Psoas muscle (tissue), 8 donors: ENCODE data around the gene SULT1B1. TPM values are rescaled to one million over a fixed set of nuclear protein-coding genes. Genes with fewer than 3 reads are reported as not detected.

Experiments used
- ATAC-seq, 4 donors: fragments of 200-7000 bp; cut with Tn5 transposase; one replicate each; pipeline ENCODE4 v1.9.1; 2020; ENCODE audit warnings: moderate library complexity in 3 of 4, mild to moderate bottlenecking in 2 of 4
- DNase-seq, 2 donors: peaks; one replicate each; pipeline ENCODE4 v3.0.0-alpha.2; 2020
- H3K27ac ChIP-seq: fragments of 200-600 bp; one replicate; pipeline ENCODE4 v1.8.0; 2022
- H3K27me3 ChIP-seq, 3 donors: fragments of 200-600 bp in 1 of 3; one replicate each; pipeline versions ENCODE4 v1.6.1 to v1.8.0; 2013 to 2022; ENCODE audit warnings: low read length in 2 of 3, mild to moderate bottlenecking in 2 of 3, moderate library complexity in 1 of 3; ENCODE audit not compliant: insufficient read depth in 3 of 3
- H3K36me3 ChIP-seq, 2 donors: fragments of 200-600 bp in 1 of 2; one replicate each; pipeline versions ENCODE4 v1.6.1 to v1.8.0; 2013 to 2022; ENCODE audit warnings: low read depth in 1 of 2, mild to moderate bottlenecking in 1 of 2, moderate library complexity in 1 of 2; ENCODE audit not compliant: insufficient read depth in 1 of 2
- H3K4me1 ChIP-seq: fragments of 200-600 bp; one replicate; pipeline ENCODE4 v1.8.0; 2022
- H3K4me3 ChIP-seq: fragments of 200-600 bp; one replicate; pipeline ENCODE4 v1.8.0; 2022; ENCODE audit warnings: mild to moderate bottlenecking
- H3K9me3 ChIP-seq: fragments of 200-600 bp; one replicate; pipeline ENCODE4 v1.8.0; 2022
- WGBS, 3 donors: extraction: QIAGEN DNeasy Blood & Tissue Kit; methylation state at CpG; one replicate each; pipeline versions ENCODE4 v1.1.6 to v1.1.7; 2013; 5-methylcytosine and 5-hydroxymethylcytosine counted together
- intact Hi-C, 2 donors: fragments of 100-400 bp; cut with DNase I; formaldehyde crosslinking; loops; one replicate each; pipeline versions ENCODE4 v1.11.0 to v1.14.2; 2022
- polyA plus RNA-seq, 3 donors: library from polyadenylated mRNA; stranded (reverse); fragments of 200-250 nt; gene quantifications; one replicate each; pipeline ENCODE4 v1.2.3, GENCODE V29; 2013
- total RNA-seq, 4 donors: library from RNA; stranded (reverse); fragmentation: NEBNext Ultra II Directional in 2 of 4; extraction: Animal tissue kit (Norgen Biotek cat#: 25700) in 2 of 4; gene quantifications; one replicate each; pipeline versions ENCODE4 v1.2.1 to v1.2.4, GENCODE V29; 2021 to 2023
- TF ChIP-seq, protein P1 (sequence below): fragments of 200-600 bp; IDR thresholded peaks from one replicate; pipeline ENCODE4 v1.8.0; 2022; ENCODE audit warnings: antibody characterized with exemption
- donor health status: healthy with polysubstance abuse.
- donor health status: DM: no; HTN: no; CAD: no; lungs with moderate emphysema.
- donor health status: Bipolar disorder and iron deficiency.
- donor health status: healthy.
- donor health status: DM: yes; HTN: yes; CAD: no.
- donor health status: DM: no; HTN: no; CAD: no.
- donor health status: DM: no; HTN: no; CAD: no.
- donor health status: DM: yes; HTN: yes; CAD: no.

The SULT1B1 gene
- total and polyA plus RNA-seq, 7 donors = 0.03 to 0.74 (median 0.24) TPM

DNA sequence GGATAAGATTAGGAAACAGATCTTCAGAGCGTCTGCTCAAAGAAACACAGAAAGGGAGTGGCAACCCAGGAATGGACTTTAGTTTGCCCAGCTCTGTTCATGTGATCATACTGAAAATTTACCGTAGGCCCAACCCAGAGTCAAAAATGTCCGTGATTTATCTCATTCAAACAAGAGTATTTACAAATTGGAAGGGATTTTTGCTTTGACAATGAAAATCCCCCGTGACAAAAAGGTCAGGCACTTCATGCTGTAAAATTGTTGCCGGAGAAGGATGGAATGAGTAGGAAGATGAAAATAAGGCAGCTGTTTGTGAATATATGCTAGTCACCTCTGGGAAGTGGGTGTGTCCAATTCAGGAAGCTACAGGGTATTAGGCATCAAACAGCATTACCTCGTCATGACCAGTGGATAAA is 1.2 kb downstream of the SULT1B1 start:
- Histone ChIP-seq H3K36me3 (no peaks in the 10 kb centered on the region), H3K4me1 (no peaks in the 10 kb centered on the region), H3K27me3 (no peaks in the 10 kb centered on the region), H3K4me3 (no peak overlapping the region), H3K9me3 (no peaks in the 10 kb centered on the region), H3K27ac (no peak overlapping the region)
- ATAC-seq (no peak), DNase-seq (no peak)
- WGBS, 3 donors = 29 to 38% (median 30%) methylated on average over 6 of the region's 6 CpGs
- TF ChIP-seq, protein P1, sequence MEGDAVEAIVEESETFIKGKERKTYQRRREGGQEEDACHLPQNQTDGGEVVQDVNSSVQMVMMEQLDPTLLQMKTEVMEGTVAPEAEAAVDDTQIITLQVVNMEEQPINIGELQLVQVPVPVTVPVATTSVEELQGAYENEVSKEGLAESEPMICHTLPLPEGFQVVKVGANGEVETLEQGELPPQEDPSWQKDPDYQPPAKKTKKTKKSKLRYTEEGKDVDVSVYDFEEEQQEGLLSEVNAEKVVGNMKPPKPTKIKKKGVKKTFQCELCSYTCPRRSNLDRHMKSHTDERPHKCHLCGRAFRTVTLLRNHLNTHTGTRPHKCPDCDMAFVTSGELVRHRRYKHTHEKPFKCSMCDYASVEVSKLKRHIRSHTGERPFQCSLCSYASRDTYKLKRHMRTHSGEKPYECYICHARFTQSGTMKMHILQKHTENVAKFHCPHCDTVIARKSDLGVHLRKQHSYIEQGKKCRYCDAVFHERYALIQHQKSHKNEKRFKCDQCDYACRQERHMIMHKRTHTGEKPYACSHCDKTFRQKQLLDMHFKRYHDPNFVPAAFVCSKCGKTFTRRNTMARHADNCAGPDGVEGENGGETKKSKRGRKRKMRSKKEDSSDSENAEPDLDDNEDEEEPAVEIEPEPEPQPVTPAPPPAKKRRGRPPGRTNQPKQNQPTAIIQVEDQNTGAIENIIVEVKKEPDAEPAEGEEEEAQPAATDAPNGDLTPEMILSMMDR = no peak
- intact Hi-C loops = no loop called here

DNA sequence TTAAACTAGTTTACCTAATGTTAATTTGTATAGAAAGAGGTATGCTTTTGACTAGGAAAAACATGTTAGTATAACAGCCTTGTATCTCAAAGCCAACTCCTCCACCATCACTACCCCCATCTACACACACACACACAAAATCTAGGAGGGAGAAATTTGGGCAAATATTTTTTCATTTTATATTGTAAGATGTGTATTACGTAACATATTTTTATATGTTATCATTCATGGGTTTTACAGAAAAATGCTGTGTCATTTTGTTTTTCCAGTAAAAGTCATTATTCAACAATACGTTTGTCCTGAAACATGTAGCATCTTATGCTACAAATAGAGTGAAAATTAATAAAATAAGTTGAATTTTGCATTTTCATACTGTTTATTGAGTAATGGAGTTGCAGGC is 3.0 kb downstream of the SULT1B1 start:
- TF ChIP-seq, protein P1 = no peak
- Histone ChIP-seq H3K27ac (no peak overlapping the region), H3K9me3 (no peaks in the 10 kb centered on the region), H3K4me1 (no peaks in the 10 kb centered on the region), H3K27me3 (no peaks in the 10 kb centered on the region), H3K4me3 (no peak overlapping the region), H3K36me3 (no peaks in the 10 kb centered on the region)
- no peak for ATAC-seq
- intact Hi-C loops = no loop called here
- WGBS, 3 donors = 89 to 94% (median 90%) methylated on average over 2 of the region's 2 CpGs
- no peak for DNase-seq

DNA sequence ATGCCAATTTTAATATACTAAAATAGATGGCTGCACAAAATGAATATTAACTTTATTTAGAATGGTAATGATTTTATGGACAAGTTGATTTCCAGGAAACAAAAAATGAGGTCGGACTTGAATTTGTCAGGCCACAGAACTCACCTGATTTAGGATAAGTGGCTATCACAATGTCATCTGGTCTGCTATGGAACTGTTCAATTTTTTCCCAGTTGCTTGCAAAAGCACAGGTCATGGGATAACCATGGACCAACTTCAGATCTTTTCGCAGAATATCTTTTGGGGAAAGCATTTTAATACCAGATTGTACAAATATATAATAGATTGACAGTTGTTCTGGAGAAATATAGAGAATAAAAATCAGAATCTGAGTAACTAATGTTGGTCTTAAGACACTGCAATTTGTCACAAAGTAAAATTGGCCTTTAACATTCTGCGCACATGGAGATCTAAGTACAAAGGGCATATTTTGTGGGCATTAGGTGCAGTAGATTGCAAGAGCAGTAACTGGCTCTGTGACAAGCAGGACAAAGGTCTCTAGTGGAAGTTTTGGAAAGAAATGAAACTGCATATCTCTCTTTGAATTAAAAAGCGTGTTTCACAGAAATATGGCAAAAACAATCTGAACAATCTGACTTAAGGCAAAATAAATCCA is 5.4 kb downstream of the SULT1B1 start:
- WGBS, 3 donors = 77 to 80% (median 78%) methylated on average over 4 of the region's 4 CpGs
- no peak overlapping the region for H3K27ac ChIP-seq
- ATAC-seq (no peak), DNase-seq (no peak)
- no peaks in the 10 kb centered on the region for H3K27me3 ChIP-seq
- no peak overlapping the region for H3K4me3 ChIP-seq
- intact Hi-C loops = no loop called here
- TF ChIP-seq, protein P1 = no peak
- no peaks in the 10 kb centered on the region for H3K4me1 ChIP-seq
- no peaks in the 10 kb centered on the region for H3K36me3 ChIP-seq
- H3K9me3 ChIP-seq = no peaks in the 10 kb centered on the region

DNA sequence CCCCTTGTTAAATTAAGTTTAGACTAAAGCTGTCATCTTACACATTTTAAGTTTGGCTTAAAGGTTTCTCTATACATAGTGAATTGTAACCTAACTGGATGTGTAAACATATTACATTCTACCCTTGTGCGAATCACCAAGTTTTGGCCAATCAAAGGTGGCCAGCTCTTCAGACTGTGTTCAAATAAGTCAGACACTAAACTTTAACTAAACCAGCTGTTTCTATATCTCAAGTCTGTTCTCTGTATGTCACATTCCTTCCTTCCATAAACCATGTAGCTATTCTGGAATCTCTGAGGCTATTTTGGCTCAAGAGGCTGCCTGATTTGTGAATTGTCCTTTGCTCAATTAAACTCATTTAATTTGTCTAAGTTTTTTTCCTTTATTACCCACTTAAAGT is 6.7 kb downstream of the SULT1B1 start:
- H3K4me3 ChIP-seq = no peak overlapping the region
- no peaks in the 10 kb centered on the region for H3K4me1 ChIP-seq
- no peaks in the 10 kb centered on the region for H3K27me3 ChIP-seq
- intact Hi-C loops = no loop called here
- no peak for DNase-seq
- no peaks in the 10 kb centered on the region for H3K9me3 ChIP-seq
- H3K27ac ChIP-seq = no peak overlapping the region
- TF ChIP-seq, protein P1 = no peak
- no peak for ATAC-seq
- H3K36me3 ChIP-seq = no peaks in the 10 kb centered on the region
- 54 to 90% (median 61%) methylated on average over 1 of the region's 1 CpG for WGBS, 3 donors

DNA sequence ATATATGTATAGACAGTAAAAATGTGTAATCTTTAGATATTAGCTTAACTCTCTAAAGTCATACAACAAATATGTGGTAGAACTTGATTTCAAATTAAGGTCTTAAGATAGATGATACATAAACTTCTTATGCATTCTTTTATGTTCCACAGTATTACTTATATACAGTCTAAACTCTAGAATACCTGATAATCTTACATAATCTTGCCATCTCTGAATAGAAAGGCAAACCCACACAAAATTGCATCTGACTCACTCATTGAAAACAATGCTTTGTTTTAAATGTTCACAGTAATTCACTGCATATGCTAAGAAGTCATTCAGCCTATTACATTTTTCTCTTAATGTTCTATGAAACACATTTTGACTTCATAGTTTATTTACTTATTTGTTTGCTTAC is 10.1 kb downstream of the SULT1B1 start:
- TF ChIP-seq, protein P1 = no peak
- no peak for ATAC-seq
- Histone ChIP-seq H3K27me3 (no peaks in the 10 kb centered on the region), H3K4me1 (no peaks in the 10 kb centered on the region), H3K4me3 (no peak overlapping the region), H3K9me3 (no peaks in the 10 kb centered on the region), H3K36me3 (no peaks in the 10 kb centered on the region), H3K27ac (no peak overlapping the region)
- intact Hi-C loops = no loop called here
- no peak for DNase-seq
